OCI-M1 (cell line): ENCODE measurements around the gene SLC15A4.
"Not testable (repeated sequence)": the region's sequence is repeated elsewhere in the genome, so short reads cannot be mapped to it uniquely, and the experiment has no call there.

Experiments used
- DNase-seq: peaks from one replicate; lab custom pipeline; 2025; lab: John Stamatoyannopoulos, UW

Gene SLC15A4

GRCh38 chr12:128823916-128824839 is at the start of gene SLC15A4:
SLC15A4 (minus strand) TSS chr12:128823958; CDS start chr12:128823943, 15 bp downstream.
- peak; percentile 96 for DNase-seq

DNA sequence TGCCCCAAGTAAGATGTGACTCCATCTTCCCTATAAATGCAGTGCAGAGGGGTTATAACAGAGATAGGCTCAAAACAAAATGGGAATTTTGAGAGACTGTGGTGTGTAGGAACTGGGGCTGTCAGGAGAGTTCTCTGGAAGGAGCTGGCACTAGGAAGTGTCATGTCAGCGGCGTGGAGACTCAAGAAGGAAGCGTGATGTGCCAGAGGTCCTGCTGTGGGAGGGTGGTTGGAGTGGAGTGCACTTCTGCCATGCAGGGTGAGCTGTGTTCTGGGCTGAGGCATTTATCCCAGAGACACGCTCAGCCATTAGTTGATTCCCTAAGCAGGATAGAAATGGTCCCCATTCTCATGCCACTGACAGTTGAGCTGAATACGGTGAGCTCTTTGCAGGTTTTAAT is 48.5 kb upstream of the SLC15A4 start:
- DNase-seq, result no peak

GRCh38 chr12:128871516-128871892 is 47.7 kb upstream of the SLC15A4 start:
- no peak for DNase-seq

DNA sequence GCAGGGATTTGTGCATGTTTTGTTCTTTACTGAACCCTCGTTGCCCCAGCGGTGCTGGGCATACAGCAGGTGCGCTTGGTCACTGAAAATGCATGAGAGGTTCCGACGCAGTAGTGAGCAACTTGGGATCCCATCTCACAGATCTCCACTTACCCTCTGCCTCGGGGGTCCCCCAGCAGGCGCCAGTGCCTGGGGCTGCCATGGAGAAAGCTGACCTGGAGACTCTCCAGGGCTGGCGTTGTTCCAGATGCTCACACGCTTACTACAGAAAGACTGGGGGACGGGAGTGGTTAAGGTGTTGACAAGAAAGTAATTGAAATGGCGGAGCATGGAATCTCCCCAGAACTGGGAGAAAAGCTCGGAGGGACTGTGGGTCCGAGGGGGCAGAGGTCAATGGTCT is 43.7 kb upstream of the SLC15A4 start:
- no peak for DNase-seq

DNA sequence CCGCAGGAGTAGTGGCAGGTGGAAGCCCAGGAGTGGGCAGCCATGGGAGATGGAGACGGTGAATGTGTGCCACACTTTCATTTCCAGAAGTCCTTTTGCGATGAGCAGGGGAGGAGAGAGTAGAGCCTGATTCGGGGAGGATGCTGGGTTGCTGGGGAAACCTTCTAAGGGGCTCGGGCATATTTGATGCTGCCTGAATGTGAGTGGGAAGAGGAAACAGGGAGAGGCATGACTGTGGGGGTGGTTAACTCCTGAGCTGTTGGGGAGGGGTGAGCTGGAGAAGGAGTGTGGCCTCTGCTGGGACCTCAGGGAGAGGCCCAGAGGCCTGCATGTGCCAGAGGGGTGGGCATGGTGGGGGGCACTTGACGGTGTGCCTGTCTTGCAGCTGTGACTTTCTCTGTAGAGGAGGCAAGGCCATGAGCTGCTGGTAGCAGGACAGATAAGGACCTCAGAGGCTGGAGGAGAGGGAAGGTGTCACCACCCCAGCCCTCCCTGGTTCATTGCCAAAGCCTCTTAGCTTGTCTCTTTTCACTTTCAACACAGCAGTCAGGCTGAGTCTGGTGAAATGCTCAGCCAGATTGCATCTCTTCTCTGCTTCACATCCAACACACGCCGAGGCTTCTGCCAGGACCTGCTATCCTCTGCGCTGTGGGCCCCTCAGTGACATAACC is 40.9 kb upstream of the SLC15A4 start:
- DNase-seq, result peak; percentile 40

DNA sequence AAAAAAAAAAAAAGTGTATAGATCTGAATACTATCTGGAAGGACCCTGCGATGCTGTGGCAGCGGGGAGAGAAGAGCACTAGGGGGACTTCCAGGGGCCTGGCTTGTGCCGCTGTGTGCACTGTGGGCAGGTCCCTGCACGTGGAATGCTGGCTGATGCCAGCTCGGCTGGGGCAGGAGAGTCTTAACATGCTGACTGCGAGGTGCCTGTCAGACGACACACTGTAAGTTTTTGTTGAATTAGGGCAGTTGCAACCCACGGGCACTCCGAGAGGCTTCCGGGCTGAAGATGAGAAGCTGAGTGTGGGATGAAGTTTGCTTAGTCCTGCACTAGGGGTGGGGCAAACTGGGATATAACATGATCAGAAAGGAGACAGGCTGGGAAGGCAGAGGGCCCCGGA is 40.2 kb upstream of the SLC15A4 start:
- no peak for DNase-seq

GRCh38 chr12:128861226-128862016 is 37.7 kb upstream of the SLC15A4 start:
- DNase-seq, result no peak

GRCh38 chr12:128859311-128859710 is 35.6 kb upstream of the SLC15A4 start:
- DNase-seq, result no peak

GRCh38 chr12:128857133-128857763 is 33.5 kb upstream of the SLC15A4 start:
- peak; percentile 5 for DNase-seq

DNA sequence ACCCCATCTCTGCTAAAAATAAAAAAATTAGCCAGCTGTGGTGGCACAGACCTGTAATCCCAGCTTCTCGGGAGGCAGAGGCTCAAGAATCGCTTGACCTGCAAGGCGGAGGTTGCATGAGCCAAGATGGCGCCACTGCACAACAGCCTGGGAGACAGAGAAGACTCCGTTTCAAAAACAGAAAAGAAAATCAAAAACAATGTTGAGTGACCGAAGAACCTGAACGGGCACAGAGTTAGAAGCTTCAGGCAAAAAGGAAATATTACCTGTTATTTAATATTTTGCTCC is 33.0 kb upstream of the SLC15A4 start:
- DNase-seq, result no peak

- DNase-seq, result no peak
Observed at GRCh38 chr12:128856035-128856790, 32.5 kb upstream of the SLC15A4 start.

DNA sequence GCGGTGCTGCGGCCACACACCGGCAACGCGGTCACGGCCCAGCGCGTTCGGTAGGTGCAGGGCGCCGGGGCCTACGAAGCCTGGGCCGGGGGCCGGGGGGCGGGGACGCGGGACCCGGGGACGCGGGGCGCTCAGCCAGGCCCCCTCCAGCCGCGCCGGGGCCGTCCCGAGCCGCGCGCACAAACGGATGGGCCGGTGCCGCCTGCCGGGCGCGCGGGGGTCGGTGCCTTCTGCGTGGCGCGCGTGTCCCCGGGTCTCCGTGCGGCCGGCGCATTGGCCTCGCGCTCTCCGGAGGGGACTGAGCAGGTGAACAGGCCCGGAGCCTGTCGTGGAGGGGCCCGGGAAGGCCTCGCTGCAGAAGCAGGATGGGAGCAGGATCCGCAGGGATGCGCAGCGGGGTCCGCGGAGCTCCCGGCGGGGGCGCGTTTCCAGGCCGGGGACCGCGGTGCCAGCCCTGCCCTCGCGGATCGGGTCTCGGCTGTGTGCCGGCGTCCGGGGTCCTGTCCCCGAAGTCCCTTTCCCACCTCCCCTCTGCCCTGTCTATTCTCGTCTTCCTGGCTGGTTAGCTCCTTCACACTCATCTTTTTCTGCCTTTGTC is 29.9 kb upstream of the SLC15A4 start:
- no peak for DNase-seq

GRCh38 chr12:128852885-128853599 is 29.3 kb upstream of the SLC15A4 start, which contains the start of gene GLT1D1:
GLT1D1 (plus strand) TSS chr12:128853478; CDS start chr12:128853582, 104 bp downstream.
- no peak for DNase-seq

DNA sequence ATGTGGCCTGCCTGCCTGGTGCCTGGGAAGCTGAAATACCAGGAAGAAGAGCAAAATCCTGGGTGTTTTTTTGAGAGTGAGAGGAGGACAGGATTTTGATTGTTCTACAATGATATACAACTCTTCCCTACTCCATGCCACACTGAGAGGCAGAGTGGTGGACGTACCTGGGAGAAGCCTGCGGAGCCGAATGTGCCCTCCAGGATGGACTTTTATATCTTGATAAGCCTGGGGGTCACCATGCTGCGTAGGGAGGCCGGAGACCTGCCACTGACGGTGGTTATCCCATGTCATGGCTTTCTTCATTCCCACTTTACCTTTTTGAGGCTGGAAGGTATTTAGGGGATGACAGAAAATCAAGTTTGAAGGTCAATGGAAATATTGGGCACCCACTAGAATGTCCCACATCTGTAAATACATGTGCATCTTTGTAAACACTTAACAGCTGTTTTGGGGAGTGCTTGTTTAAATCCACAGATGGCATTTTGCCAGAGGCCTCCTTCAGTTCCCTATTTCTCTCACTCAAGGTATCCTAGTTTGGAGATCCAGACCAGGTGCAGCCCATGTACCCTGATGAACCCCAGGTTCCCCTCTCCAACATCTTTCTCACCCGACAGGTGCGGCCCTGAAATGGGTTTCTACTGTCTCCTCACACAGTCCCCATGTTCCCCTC is 28.4 kb upstream of the SLC15A4 start:
- DNase-seq, result no peak

- not testable (repeated sequence) for DNase-seq
Observed at GRCh38 chr12:128851429-128851828, 27.7 kb upstream of the SLC15A4 start.

GRCh38 chr12:128850400-128850799 is 26.6 kb upstream of the SLC15A4 start:
- DNase-seq, result no peak

DNA sequence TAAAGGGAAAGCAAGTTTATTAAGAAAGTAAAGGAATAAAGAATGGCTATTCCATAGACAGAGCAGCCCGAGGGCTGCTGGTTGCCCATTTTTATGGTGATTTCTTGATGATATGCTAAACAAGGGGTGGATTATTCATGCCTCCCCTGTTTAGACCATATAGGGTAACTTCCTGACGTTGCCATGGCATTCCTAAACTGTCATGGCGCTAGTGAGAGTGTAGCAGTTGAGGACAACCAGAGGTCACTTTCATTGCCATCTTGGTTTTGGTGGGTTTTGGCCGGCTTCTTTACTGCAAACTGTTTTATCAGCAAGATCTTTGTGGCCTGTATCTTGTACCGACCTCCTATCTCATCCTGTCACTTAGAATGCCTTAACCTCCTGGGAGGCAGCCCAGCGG is 26.0 kb upstream of the SLC15A4 start:
- not testable (repeated sequence) for DNase-seq

- DNase-seq, result no peak
Observed at GRCh38 chr12:128848371-128848770, 24.6 kb upstream of the SLC15A4 start.

- not testable (repeated sequence) for DNase-seq
Observed at GRCh38 chr12:128846671-128847070, 22.9 kb upstream of the SLC15A4 start.
